GM23338 (cell line): ENCODE measurements around the gene RNF220. TPM values are rescaled to one million over a fixed set of nuclear protein-coding genes. Genes with fewer than 3 reads are reported as not detected.

Source experiments
- ATAC-seq: fragments of 200-7000 bp; cut with Tn5 transposase; 3 replicates; pipeline ENCODE4 v1.9.1; 2020
- DNase-seq: peaks from one replicate; pipeline ENCODE4 v3.0.0-alpha.2; 2015; ENCODE audit warnings: low spot score
- H2AFZ ChIP-seq: fragments of 200-600 bp; sonication (generic); 2 replicates; pipeline ENCODE4 v1.8.0; 2016; ENCODE audit warnings: antibody characterized with exemption, mild to moderate bottlenecking, moderate library complexity
- H3F3A ChIP-seq: fragments of 200-600 bp; sonication (generic); replicated peaks from 2 replicates; pipeline ENCODE4 v1.8.0; 2017; ENCODE audit warnings: antibody characterized with exemption, mixed run types, low read depth
- H3K27ac ChIP-seq: fragments of 200-600 bp; sonication (generic); 2 replicates; pipeline ENCODE4 v1.6.1; 2016; ENCODE audit warnings: low read depth
- H3K27me3 ChIP-seq: fragments of 200-600 bp; sonication (generic); 2 replicates; pipeline ENCODE4 v1.8.0; 2016; ENCODE audit warnings: mild to moderate bottlenecking, mixed run types, moderate library complexity; ENCODE audit not compliant: insufficient read depth
- H3K36me3 ChIP-seq: fragments of 200-600 bp; sonication (generic); 2 replicates; pipeline ENCODE4 v1.8.0; 2016; ENCODE audit warnings: mild to moderate bottlenecking; ENCODE audit not compliant: insufficient read depth
- H3K4me1 ChIP-seq: fragments of 200-600 bp; sonication (generic); 2 replicates; pipeline ENCODE4 v1.8.0; 2016; ENCODE audit warnings: mild to moderate bottlenecking, moderate library complexity; ENCODE audit not compliant: insufficient read depth
- H3K4me2 ChIP-seq: fragments of 200-600 bp; sonication (generic); 2 replicates; pipeline ENCODE4 v1.7.1; 2017; ENCODE audit warnings: mixed run types
- H3K4me3 ChIP-seq: fragments of 200-600 bp; sonication (generic); 2 replicates; pipeline ENCODE4 v1.6.1; 2016; ENCODE audit warnings: mixed run types
- H3K79me2 ChIP-seq: fragments of 200-600 bp; sonication (generic); replicated peaks from 2 replicates; pipeline ENCODE4 v1.8.0; 2017; ENCODE audit warnings: mild to moderate bottlenecking; ENCODE audit not compliant: insufficient read depth
- H3K9me2 ChIP-seq: fragments of 200-600 bp; sonication (generic); 2 replicates; pipeline ENCODE4 v1.8.0; 2017; ENCODE audit not compliant: insufficient read depth
- H4K20me1 ChIP-seq: fragments of 200-600 bp; sonication (generic); replicated peaks from 2 replicates; pipeline ENCODE4 v1.8.0; 2017; ENCODE audit warnings: mild to moderate bottlenecking; ENCODE audit not compliant: insufficient read depth
- H3K27ac Mint-ChIP-seq: 2 replicates; pipeline ENCODE4 v1.8.0; 2020; ENCODE audit warnings: inconsistent platforms, mild to moderate bottlenecking, moderate library complexity, mixed read lengths
- H3K27me3 Mint-ChIP-seq: 3 replicates; pipeline ENCODE4 v1.8.0; 2022; ENCODE audit warnings: low read depth, mild to moderate bottlenecking, moderate library complexity, mixed read lengths, inconsistent platforms; ENCODE audit not compliant: insufficient read depth, poor library complexity
- H3K36me3 Mint-ChIP-seq: 3 replicates; pipeline ENCODE4 v1.8.0; 2021; ENCODE audit warnings: low read depth, mild to moderate bottlenecking, inconsistent platforms, moderate library complexity, mixed read lengths
- H3K4me1 Mint-ChIP-seq: 3 replicates; pipeline ENCODE4 v1.8.0; 2020; ENCODE audit warnings: mild to moderate bottlenecking, inconsistent platforms, mixed read lengths
- H3K4me3 Mint-ChIP-seq: 3 replicates; pipeline ENCODE4 v1.8.0; 2021; ENCODE audit warnings: moderate library complexity, mild to moderate bottlenecking, inconsistent platforms, mixed read lengths
- H3K9me3 Mint-ChIP-seq: 3 replicates; pipeline ENCODE4 v1.8.0; 2020; ENCODE audit warnings: moderate library complexity, mild to moderate bottlenecking, inconsistent platforms, mixed read lengths
- CREB1 ChIP-seq: fragments of 250-450 bp; sonication (Bioruptor Pico); IDR thresholded peaks from 2 replicates; pipeline ENCODE4 v1.5.0; 2020; ENCODE audit warnings: low read depth, mild to moderate bottlenecking, moderate library complexity
- EZH2 ChIP-seq: fragments of 200-600 bp; sonication (generic); IDR thresholded peaks from one replicate; pipeline ENCODE4 v1.8.0; 2017; ENCODE audit warnings: antibody characterized with exemption, mild to moderate bottlenecking, low read depth; ENCODE audit not compliant: unreplicated experiment
- EZH2phosphoT487 ChIP-seq: fragments of 200-600 bp; sonication (generic); IDR thresholded peaks from one replicate; pipeline ENCODE4 v1.8.1; 2018; ENCODE audit warnings: antibody characterized with exemption; ENCODE audit not compliant: unreplicated experiment
- JUNB ChIP-seq: IDR thresholded peaks from one replicate; pipeline ENCODE4 v1.6.1; 2016; ENCODE audit warnings: antibody characterized with exemption; ENCODE audit not compliant: unreplicated experiment
- NANOG ChIP-seq: IDR thresholded peaks from 2 replicates; pipeline ENCODE4 v1.6.1; 2016; ENCODE audit warnings: antibody characterized with exemption, borderline replicate concordance
- POLR2AphosphoS5 ChIP-seq: IDR thresholded peaks from 2 replicates; pipeline ENCODE4 v1.6.1; 2016; ENCODE audit warnings: antibody characterized with exemption, low read depth
- STAT1 ChIP-seq: IDR thresholded peaks from one replicate; pipeline ENCODE4 v1.6.1; 2016; ENCODE audit warnings: antibody characterized with exemption; ENCODE audit not compliant: unreplicated experiment
- ZNF114 ChIP-seq: fragments of 250-450 bp; sonication (Bioruptor Pico); IDR thresholded peaks from 2 replicates; pipeline ENCODE4 v1.5.0; 2020; ENCODE audit warnings: mild to moderate bottlenecking, moderate library complexity
- ZNF331 ChIP-seq: fragments of 250-450 bp; sonication (Bioruptor Pico); IDR thresholded peaks from 2 replicates; pipeline ENCODE4 v1.5.0; 2020; ENCODE audit warnings: low read depth, mild to moderate bottlenecking, moderate library complexity
- polyA plus RNA-seq: library from polyadenylated mRNA; unstranded; fragments of >200 nt; fragmentation: Nextera tagmentation; extraction: Ambion mirVana; gene quantifications from 2 replicates; pipeline ENCODE4 v1.2.1, GENCODE V29; 2016
- total RNA-seq: library from RNA; depleted of rRNA; stranded (reverse); fragments of >200 nt; shearing (Covaris generic); gene quantifications from 2 replicates; pipeline ENCODE4 v1.2.3, GENCODE V29; 2014
- TF ChIP-seq, protein P1 (sequence below): fragments of 250-450 bp; sonication (Bioruptor Pico); IDR thresholded peaks from 2 replicates; pipeline ENCODE4 v1.5.0; 2020; ENCODE audit warnings: mild to moderate bottlenecking, moderate library complexity
- TF ChIP-seq, protein P2 (sequence below): IDR thresholded peaks from one replicate; pipeline ENCODE4 v1.6.1; 2018; ENCODE audit warnings: antibody characterized with exemption; ENCODE audit not compliant: unreplicated experiment
- TF ChIP-seq, protein P3 (sequence below): IDR thresholded peaks from 2 replicates; pipeline ENCODE4 v1.6.1; 2016; ENCODE audit warnings: antibody characterized with exemption
- TF ChIP-seq, protein P4 (sequence below), 2 experiments: fragments of 200-600 bp in 1 of 2; sonication (generic) in 1 of 2; conservative IDR thresholded peaks; 2 replicates each; pipeline versions ENCODE4 v1.5.1 to v1.6.1; 2016 to 2017; ENCODE audit warnings: antibody characterized with exemption in 2 of 2, low read depth in 2 of 2, mild to moderate bottlenecking in 2 of 2, moderate library complexity in 1 of 2

RNF220 gene
- total and polyA plus RNA-seq, 2 experiments from 2014 or later, result 72.8 to 168 TPM

DNA sequence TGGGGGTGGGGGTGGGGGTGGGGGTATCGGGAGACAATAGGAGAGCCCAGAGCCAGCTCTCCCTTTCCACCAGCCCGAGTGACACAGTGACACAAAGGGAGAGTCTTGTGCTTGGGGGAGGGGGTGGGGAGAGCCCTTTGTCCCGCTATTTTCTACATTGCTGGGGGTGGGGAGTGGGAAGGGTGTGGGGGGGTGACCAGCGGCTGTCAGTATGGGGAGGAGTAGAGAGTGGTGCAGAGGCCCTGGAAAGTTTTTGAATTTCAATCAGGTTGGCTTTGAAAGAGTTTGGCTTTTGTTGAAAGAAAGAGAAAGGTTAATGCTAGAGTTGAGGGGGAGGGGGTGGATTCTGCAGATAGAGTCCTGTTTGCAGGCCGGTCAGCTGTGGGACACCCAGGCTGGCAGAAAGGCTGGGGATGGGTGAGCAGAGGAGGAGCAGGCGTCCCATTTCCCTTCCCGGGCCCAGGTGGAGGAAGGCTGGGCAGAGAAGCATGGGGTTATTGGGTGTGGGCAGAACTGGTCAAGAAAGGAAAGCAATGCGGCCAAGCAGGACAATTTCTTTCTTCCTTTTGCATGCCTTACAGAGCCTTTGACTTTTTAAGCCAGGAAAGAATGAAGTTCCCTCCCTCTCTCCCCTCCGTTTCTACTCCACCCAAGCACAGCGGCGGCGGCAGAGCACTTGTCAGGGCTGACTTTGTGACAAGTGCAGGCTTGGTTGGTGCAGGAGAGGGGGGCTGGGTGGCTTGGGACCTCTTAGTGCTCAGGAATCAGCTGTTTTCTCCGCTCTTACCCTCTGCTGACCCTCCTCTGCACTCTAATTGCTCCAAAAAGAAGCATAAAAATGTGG, 96.2 kb downstream of the RNF220 start:
- peaks cover 61% of the 10 kb centered on the region for H3K4me1 ChIP-seq
- peak overlapping the region; percentile 47; the same call in 1 of the 2 replicates for H2AFZ ChIP-seq
- H3K36me3 ChIP-seq, result no peaks in the 10 kb centered on the region
- peaks cover 11% of the 10 kb centered on the region for H3K27me3 Mint-ChIP-seq
- H3K4me3 ChIP-seq, result peak overlapping the region; percentile 64
- H3K27ac Mint-ChIP-seq, result peak overlapping the region; percentile 90
- peak overlapping the region; percentile 99 for H3K4me2 ChIP-seq
- H3K36me3 Mint-ChIP-seq, result no peaks in the 10 kb centered on the region
- peaks cover 21% of the 10 kb centered on the region for H3K79me2 ChIP-seq
- peak overlapping the region; percentile 91 for H3K27ac ChIP-seq
- H3K9me3 Mint-ChIP-seq, result no peaks in the 10 kb centered on the region
- H3K4me1 Mint-ChIP-seq, result peaks cover 40% of the 10 kb centered on the region
- TF ChIP-seq, protein P1, sequence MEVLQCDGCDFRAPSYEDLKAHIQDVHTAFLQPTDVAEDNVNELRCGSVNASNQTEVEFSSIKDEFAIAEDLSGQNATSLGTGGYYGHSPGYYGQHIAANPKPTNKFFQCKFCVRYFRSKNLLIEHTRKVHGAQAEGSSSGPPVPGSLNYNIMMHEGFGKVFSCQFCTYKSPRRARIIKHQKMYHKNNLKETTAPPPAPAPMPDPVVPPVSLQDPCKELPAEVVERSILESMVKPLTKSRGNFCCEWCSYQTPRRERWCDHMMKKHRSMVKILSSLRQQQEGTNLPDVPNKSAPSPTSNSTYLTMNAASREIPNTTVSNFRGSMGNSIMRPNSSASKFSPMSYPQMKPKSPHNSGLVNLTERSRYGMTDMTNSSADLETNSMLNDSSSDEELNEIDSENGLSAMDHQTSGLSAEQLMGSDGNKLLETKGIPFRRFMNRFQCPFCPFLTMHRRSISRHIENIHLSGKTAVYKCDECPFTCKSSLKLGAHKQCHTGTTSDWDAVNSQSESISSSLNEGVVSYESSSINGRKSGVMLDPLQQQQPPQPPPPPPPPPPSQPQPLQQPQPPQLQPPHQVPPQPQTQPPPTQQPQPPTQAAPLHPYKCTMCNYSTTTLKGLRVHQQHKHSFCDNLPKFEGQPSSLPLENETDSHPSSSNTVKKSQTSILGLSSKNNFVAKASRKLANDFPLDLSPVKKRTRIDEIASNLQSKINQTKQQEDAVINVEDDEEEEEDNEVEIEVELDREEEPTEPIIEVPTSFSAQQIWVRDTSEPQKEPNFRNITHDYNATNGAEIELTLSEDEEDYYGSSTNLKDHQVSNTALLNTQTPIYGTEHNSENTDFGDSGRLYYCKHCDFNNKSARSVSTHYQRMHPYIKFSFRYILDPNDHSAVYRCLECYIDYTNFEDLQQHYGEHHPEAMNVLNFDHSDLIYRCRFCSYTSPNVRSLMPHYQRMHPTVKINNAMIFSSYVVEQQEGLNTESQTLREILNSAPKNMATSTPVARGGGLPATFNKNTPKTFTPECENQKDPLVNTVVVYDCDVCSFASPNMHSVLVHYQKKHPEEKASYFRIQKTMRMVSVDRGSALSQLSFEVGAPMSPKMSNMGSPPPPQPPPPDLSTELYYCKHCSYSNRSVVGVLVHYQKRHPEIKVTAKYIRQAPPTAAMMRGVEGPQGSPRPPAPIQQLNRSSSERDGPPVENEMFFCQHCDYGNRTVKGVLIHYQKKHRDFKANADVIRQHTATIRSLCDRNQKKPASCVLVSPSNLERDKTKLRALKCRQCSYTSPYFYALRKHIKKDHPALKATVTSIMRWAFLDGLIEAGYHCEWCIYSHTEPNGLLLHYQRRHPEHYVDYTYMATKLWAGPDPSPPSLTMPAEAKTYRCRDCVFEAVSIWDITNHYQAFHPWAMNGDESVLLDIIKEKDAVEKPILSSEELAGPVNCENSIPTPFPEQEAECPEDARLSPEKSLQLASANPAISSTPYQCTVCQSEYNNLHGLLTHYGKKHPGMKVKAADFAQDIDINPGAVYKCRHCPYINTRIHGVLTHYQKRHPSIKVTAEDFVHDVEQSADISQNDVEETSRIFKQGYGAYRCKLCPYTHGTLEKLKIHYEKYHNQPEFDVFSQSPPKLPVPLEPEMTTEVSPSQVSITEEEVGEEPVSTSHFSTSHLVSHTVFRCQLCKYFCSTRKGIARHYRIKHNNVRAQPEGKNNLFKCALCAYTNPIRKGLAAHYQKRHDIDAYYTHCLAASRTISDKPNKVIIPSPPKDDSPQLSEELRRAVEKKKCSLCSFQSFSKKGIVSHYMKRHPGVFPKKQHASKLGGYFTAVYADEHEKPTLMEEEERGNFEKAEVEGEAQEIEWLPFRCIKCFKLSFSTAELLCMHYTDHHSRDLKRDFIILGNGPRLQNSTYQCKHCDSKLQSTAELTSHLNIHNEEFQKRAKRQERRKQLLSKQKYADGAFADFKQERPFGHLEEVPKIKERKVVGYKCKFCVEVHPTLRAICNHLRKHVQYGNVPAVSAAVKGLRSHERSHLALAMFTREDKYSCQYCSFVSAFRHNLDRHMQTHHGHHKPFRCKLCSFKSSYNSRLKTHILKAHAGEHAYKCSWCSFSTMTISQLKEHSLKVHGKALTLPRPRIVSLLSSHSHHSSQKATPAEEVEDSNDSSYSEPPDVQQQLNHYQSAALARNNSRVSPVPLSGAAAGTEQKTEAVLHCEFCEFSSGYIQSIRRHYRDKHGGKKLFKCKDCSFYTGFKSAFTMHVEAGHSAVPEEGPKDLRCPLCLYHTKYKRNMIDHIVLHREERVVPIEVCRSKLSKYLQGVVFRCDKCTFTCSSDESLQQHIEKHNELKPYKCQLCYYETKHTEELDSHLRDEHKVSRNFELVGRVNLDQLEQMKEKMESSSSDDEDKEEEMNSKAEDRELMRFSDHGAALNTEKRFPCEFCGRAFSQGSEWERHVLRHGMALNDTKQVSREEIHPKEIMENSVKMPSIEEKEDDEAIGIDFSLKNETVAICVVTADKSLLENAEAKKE (CRISPR knock-in tag), result no peak
- no peak for TF ChIP-seq STAT1
- TF ChIP-seq, protein P2, sequence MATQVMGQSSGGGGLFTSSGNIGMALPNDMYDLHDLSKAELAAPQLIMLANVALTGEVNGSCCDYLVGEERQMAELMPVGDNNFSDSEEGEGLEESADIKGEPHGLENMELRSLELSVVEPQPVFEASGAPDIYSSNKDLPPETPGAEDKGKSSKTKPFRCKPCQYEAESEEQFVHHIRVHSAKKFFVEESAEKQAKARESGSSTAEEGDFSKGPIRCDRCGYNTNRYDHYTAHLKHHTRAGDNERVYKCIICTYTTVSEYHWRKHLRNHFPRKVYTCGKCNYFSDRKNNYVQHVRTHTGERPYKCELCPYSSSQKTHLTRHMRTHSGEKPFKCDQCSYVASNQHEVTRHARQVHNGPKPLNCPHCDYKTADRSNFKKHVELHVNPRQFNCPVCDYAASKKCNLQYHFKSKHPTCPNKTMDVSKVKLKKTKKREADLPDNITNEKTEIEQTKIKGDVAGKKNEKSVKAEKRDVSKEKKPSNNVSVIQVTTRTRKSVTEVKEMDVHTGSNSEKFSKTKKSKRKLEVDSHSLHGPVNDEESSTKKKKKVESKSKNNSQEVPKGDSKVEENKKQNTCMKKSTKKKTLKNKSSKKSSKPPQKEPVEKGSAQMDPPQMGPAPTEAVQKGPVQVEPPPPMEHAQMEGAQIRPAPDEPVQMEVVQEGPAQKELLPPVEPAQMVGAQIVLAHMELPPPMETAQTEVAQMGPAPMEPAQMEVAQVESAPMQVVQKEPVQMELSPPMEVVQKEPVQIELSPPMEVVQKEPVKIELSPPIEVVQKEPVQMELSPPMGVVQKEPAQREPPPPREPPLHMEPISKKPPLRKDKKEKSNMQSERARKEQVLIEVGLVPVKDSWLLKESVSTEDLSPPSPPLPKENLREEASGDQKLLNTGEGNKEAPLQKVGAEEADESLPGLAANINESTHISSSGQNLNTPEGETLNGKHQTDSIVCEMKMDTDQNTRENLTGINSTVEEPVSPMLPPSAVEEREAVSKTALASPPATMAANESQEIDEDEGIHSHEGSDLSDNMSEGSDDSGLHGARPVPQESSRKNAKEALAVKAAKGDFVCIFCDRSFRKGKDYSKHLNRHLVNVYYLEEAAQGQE, result no peak
- TF ChIP-seq, protein P3, sequence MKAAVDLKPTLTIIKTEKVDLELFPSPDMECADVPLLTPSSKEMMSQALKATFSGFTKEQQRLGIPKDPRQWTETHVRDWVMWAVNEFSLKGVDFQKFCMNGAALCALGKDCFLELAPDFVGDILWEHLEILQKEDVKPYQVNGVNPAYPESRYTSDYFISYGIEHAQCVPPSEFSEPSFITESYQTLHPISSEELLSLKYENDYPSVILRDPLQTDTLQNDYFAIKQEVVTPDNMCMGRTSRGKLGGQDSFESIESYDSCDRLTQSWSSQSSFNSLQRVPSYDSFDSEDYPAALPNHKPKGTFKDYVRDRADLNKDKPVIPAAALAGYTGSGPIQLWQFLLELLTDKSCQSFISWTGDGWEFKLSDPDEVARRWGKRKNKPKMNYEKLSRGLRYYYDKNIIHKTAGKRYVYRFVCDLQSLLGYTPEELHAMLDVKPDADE, result no peak
- TF ChIP-seq NANOG, result no peak
- TF ChIP-seq ZNF114 (CRISPR knock-in tag), result no peak
- no peak for TF ChIP-seq EZH2phosphoT487
- TF ChIP-seq, protein P4, sequence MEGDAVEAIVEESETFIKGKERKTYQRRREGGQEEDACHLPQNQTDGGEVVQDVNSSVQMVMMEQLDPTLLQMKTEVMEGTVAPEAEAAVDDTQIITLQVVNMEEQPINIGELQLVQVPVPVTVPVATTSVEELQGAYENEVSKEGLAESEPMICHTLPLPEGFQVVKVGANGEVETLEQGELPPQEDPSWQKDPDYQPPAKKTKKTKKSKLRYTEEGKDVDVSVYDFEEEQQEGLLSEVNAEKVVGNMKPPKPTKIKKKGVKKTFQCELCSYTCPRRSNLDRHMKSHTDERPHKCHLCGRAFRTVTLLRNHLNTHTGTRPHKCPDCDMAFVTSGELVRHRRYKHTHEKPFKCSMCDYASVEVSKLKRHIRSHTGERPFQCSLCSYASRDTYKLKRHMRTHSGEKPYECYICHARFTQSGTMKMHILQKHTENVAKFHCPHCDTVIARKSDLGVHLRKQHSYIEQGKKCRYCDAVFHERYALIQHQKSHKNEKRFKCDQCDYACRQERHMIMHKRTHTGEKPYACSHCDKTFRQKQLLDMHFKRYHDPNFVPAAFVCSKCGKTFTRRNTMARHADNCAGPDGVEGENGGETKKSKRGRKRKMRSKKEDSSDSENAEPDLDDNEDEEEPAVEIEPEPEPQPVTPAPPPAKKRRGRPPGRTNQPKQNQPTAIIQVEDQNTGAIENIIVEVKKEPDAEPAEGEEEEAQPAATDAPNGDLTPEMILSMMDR (conservative IDR thresholded peaks at IDR 0.05; ENCODE audit: low read depth in 2 of 2), result no peak
- TF ChIP-seq POLR2AphosphoS5, result no peak
- TF ChIP-seq CREB1 (CRISPR knock-in tag), result no peak
- TF ChIP-seq ZNF331, result no peak
- no peak for TF ChIP-seq EZH2
- no peak for TF ChIP-seq JUNB
- H3K9me2 ChIP-seq, result peaks cover 5% of the 10 kb centered on the region; the same call in 1 of the 2 replicates
- ATAC-seq (peak; percentile 56), DNase-seq (peak; percentile 78)
- H4K20me1 ChIP-seq, result no peaks in the 10 kb centered on the region
- peaks cover 24% of the 10 kb centered on the region; the same call in 1 of the 2 replicates for H3F3A ChIP-seq
- peaks cover 11% of the 10 kb centered on the region; the same call in 1 of the 2 replicates for H3K27me3 ChIP-seq
- H3K4me3 Mint-ChIP-seq, result no peak overlapping the region; the same call in none of the 3 replicates
